GM12864 (cell line): ENCODE measurements around the gene WDR76.
A peak's percentile ranks its signal among the peaks of the same experiment; 100 is the strongest.

Experiments
- DNase-seq: peaks from one replicate; pipeline ENCODE4 v3.0.0-alpha.2; 2011; ENCODE audit warnings: low read depth
- H3K4me3 ChIP-seq: 2 replicates; pipeline ENCODE4 v1.5.1; 2011; ENCODE audit warnings: mild to moderate bottlenecking, low read depth, low read length, control low read depth
- CTCF ChIP-seq: IDR thresholded peaks from 2 replicates; pipeline ENCODE4 v1.5.1; 2011; ENCODE audit warnings: low read depth, mild to moderate bottlenecking, moderate library complexity, low read length, control low read depth, inconsistent platforms; ENCODE audit errors: missing control alignments

The WDR76 gene

GRCh38 chr15:43826508-43827341, at the start of gene WDR76:
TSS of gene WDR76 (plus strand) at chr15:43827002. CDS start at chr15:43827033, 31 bp downstream.
- DNase-seq, result peak; percentile 61
- no peak for TF ChIP-seq CTCF

GRCh38 chr15:43777267-43777914, 49.4 kb upstream of the WDR76 start:
- DNase-seq, result peak; percentile 69
- H3K4me3 ChIP-seq, result peak overlapping the region; percentile 48
- peak; percentile 84 for TF ChIP-seq CTCF

More at GRCh38 chr15:43826508-43827341, at the start of gene WDR76:
- peak within 1 kb of the TSS; percentile 76 for H3K4me3 ChIP-seq

- TF ChIP-seq CTCF, result no peak
- no peak for DNase-seq
Measured at GRCh38 chr15:43779016-43779415, 47.8 kb upstream of the WDR76 start.

GRCh38 chr15:43789409-43789808, 37.4 kb upstream of the WDR76 start:
- H3K4me3 ChIP-seq, result peak overlapping the region; percentile 24; the same call in 1 of the 2 replicates
- no peak for DNase-seq
- no peak for TF ChIP-seq CTCF

More at GRCh38 chr15:43779016-43779415, 47.8 kb upstream of the WDR76 start:
- H3K4me3 ChIP-seq, result no peak overlapping the region

GRCh38 chr15:43791993-43792760, 34.6 kb upstream of the WDR76 start, which contains the start of gene SERF2:
TSS of gene SERF2 (plus strand) at chr15:43792320. CDS start at chr15:43792377, 57 bp downstream.
- no peak for TF ChIP-seq CTCF
- H3K4me3 ChIP-seq, result peak within 1 kb of the TSS; percentile 82
- DNase-seq, result peak; percentile 98

GRCh38 chr15:43792761-43793476, 33.9 kb upstream of the WDR76 start:
- no peak for TF ChIP-seq CTCF
- peak overlapping the region; percentile 82 for H3K4me3 ChIP-seq
- no peak for DNase-seq
